Memory B cell (primary cell): ENCODE results near the gene SPTBN5.
A peak's percentile ranks its signal among the peaks of the same experiment; 100 is the strongest.

Source experiments
- ATAC-seq: fragments of 150-1000 bp; cut with Tn5 transposase; 2 replicates; pipeline ENCODE4 v1.10.0; 2021; ENCODE audit warnings: low read depth, mild to moderate bottlenecking, moderate library complexity
- DNase-seq, 2 donors: peaks; one replicate each; pipeline ENCODE4 v3.0.0; 2022; ENCODE audit warnings: low spot score in 2 of 2
- H3K27ac Mint-ChIP-seq: one replicate; pipeline ENCODE4 v1.8.0; 2022; ENCODE audit warnings: mild to moderate bottlenecking, moderate library complexity, mixed read lengths
- H3K27me3 Mint-ChIP-seq: one replicate; pipeline ENCODE4 v1.8.0; 2022; ENCODE audit warnings: mixed read lengths
- H3K36me3 Mint-ChIP-seq: one replicate; pipeline ENCODE4 v1.8.0; 2022; ENCODE audit warnings: mild to moderate bottlenecking, mixed read lengths
- H3K4me1 Mint-ChIP-seq: one replicate; pipeline ENCODE4 v1.8.0; 2022; ENCODE audit warnings: mixed read lengths
- H3K4me3 Mint-ChIP-seq: one replicate; pipeline ENCODE4 v1.8.0; 2022; ENCODE audit warnings: mild to moderate bottlenecking, moderate library complexity, mixed read lengths
- H3K9me3 Mint-ChIP-seq: one replicate; pipeline ENCODE4 v1.8.0; 2022; ENCODE audit warnings: mixed read lengths

Gene SPTBN5

GRCh38 chr15:41888662-41889253 is 5.1 kb downstream of the SPTBN5 start:
- ATAC-seq: peak; percentile 46
- no peaks in the 10 kb centered on the region for H3K9me3 Mint-ChIP-seq
- H3K4me3 Mint-ChIP-seq: peak overlapping the region; percentile 15
- H3K4me1 Mint-ChIP-seq: peaks cover 21% of the 10 kb centered on the region
- no peak overlapping the region for H3K27ac Mint-ChIP-seq
- no peaks in the 10 kb centered on the region for H3K36me3 Mint-ChIP-seq
- no peak for DNase-seq
- H3K27me3 Mint-ChIP-seq: no peaks in the 10 kb centered on the region

- Mint-ChIP-seq H3K4me1 (peaks cover 23% of the 10 kb centered on the region), H3K36me3 (no peaks in the 10 kb centered on the region), H3K9me3 (no peaks in the 10 kb centered on the region), H3K4me3 (no peak overlapping the region), H3K27ac (no peak overlapping the region), H3K27me3 (no peaks in the 10 kb centered on the region)
- DNase-seq (no peak), ATAC-seq (no peak)
Measured at GRCh38 chr15:41887893-41888292, 6.0 kb downstream of the SPTBN5 start.

DNA sequence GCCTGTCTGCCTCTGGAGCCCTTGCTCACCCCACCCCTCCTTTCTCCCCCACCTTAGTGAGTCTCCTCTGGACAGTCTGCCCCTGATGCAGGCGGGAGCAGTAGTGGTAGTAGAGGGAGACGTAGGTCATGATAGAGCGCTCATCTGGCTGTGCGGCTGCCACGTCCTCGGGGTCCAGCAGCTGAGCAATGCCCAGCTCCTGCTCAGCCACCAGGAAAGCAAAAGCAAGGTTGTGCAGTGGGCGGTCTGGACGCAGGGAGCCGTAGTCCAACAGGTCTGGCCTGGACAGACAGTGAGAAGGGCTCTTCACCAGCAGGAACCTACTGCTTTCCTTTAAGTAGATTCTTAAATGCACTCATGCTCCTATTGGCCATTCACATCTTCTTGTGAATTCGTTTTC is 6.7 kb downstream of the SPTBN5 start:
- ATAC-seq (no peak), DNase-seq (no peak)
- Mint-ChIP-seq H3K4me3 (no peak overlapping the region), H3K9me3 (no peaks in the 10 kb centered on the region), H3K27me3 (no peaks in the 10 kb centered on the region), H3K27ac (no peak overlapping the region), H3K36me3 (no peaks in the 10 kb centered on the region), H3K4me1 (peaks cover 20% of the 10 kb centered on the region)

- H3K36me3 Mint-ChIP-seq: no peaks in the 10 kb centered on the region
- no peak overlapping the region for H3K4me3 Mint-ChIP-seq
- DNase-seq (no peak), ATAC-seq (no peak)
- no peaks in the 10 kb centered on the region for H3K9me3 Mint-ChIP-seq
- no peak overlapping the region for H3K27ac Mint-ChIP-seq
- H3K4me1 Mint-ChIP-seq: peaks cover 20% of the 10 kb centered on the region
- H3K27me3 Mint-ChIP-seq: no peaks in the 10 kb centered on the region
Measured at GRCh38 chr15:41886741-41887140, 7.1 kb downstream of the SPTBN5 start.

DNA sequence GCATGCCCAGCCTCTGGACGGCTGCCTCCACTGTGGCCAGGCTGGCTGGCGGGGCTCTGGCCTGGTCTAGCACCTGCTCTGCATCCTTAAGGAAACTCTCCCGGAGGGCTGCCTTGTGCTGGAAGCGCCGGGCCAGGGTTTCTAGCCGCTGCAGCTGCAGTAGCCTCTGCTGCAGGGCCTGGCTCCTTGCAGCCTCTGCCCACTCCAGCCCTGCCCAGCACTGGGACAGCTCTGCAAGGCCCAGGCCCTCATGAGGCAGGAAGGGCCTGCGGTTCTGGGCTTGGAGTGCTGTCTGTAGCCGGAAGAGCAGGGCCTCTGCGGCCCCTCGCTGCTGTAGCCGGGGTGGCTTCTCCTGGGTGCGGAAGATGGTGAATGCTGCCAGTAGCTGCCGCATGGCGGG is 8.0 kb downstream of the SPTBN5 start:
- Mint-ChIP-seq H3K36me3 (no peaks in the 10 kb centered on the region), H3K27ac (no peak overlapping the region)
- ATAC-seq: no peak

GRCh38 chr15:41885321-41885720 is 8.5 kb downstream of the SPTBN5 start:
- Mint-ChIP-seq H3K36me3 (no peaks in the 10 kb centered on the region), H3K27me3 (peaks cover 10% of the 10 kb centered on the region), H3K27ac (no peak overlapping the region), H3K4me3 (no peak overlapping the region), H3K9me3 (no peaks in the 10 kb centered on the region), H3K4me1 (peaks cover 24% of the 10 kb centered on the region)
- no peak for ATAC-seq
- DNase-seq: no peak

More for the DNA sequence above, 8.0 kb downstream of the SPTBN5 start:
- H3K9me3 Mint-ChIP-seq: no peaks in the 10 kb centered on the region
- H3K4me3 Mint-ChIP-seq: no peak overlapping the region
- DNase-seq: no peak
- H3K27me3 Mint-ChIP-seq: peaks cover 6% of the 10 kb centered on the region
- H3K4me1 Mint-ChIP-seq: peaks cover 24% of the 10 kb centered on the region

- Mint-ChIP-seq H3K27ac (peak overlapping the region; percentile 9), H3K4me3 (no peak overlapping the region), H3K9me3 (no peaks in the 10 kb centered on the region), H3K4me1 (peaks cover 23% of the 10 kb centered on the region), H3K27me3 (peaks cover 11% of the 10 kb centered on the region), H3K36me3 (no peaks in the 10 kb centered on the region)
- ATAC-seq (no peak), DNase-seq (no peak)
Measured at GRCh38 chr15:41884458-41884857, 9.4 kb downstream of the SPTBN5 start.

GRCh38 chr15:41883484-41883825 is 10.4 kb downstream of the SPTBN5 start:
- no peaks in the 10 kb centered on the region for H3K36me3 Mint-ChIP-seq
- DNase-seq (no peak), ATAC-seq (no peak)
- no peak overlapping the region for H3K27ac Mint-ChIP-seq
- no peaks in the 10 kb centered on the region for H3K9me3 Mint-ChIP-seq
- H3K4me1 Mint-ChIP-seq: peaks cover 14% of the 10 kb centered on the region
- peaks cover 14% of the 10 kb centered on the region for H3K27me3 Mint-ChIP-seq
- H3K4me3 Mint-ChIP-seq: no peak overlapping the region

- Mint-ChIP-seq H3K9me3 (no peaks in the 10 kb centered on the region), H3K4me1 (peaks cover 13% of the 10 kb centered on the region), H3K27ac (no peak overlapping the region), H3K4me3 (no peak overlapping the region), H3K27me3 (peaks cover 14% of the 10 kb centered on the region), H3K36me3 (no peaks in the 10 kb centered on the region)
- no peak for DNase-seq
- ATAC-seq: peak; percentile 62
Measured at GRCh38 chr15:41882689-41883483, 11.0 kb downstream of the SPTBN5 start.

DNA sequence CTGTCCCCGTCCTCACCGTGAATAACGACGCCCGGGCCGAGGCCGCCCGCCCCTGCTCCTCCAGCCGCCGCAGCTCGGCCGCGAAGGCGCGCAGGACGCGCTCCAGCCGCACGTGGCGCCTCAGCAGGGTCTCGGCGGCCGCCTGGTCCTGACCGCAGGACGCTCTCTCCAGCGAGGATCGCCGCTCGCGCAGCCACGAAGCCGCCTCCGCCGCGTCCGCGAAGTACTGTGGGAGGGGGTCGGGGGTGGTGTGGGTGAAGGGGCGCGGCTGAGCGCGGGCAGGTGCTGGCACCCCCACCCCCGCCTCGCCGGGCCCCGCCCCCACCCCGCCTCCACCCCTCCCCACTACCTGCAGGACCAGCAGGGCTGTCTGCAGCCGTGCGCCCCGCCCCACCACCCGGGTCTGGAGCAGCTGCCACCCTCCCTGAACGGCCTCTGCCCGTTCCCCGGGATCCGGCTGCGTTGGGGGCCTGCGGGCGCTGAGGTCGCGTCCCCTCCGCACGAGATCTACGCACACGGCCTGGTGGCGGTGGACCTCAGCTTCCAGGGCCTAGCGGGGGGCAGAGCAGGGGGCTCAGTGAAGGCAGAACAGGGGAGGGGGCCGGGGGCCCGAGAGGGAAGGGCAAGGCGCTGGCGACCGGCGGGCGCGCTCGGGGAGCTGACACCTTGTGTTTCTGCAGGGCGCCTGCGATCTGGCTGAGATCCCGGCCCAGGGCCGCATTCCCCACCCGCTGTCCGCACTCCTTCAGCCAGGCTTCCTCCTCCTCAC is 11.7 kb downstream of the SPTBN5 start:
- DNase-seq (no peak), ATAC-seq (peak; percentile 32)
- Mint-ChIP-seq H3K27me3 (peaks cover 14% of the 10 kb centered on the region), H3K36me3 (no peaks in the 10 kb centered on the region), H3K27ac (no peak overlapping the region), H3K4me1 (peaks cover 13% of the 10 kb centered on the region), H3K4me3 (no peak overlapping the region), H3K9me3 (no peaks in the 10 kb centered on the region)

- DNase-seq (no peak), ATAC-seq (no peak)
- Mint-ChIP-seq H3K27ac (no peak overlapping the region), H3K4me1 (peaks cover 13% of the 10 kb centered on the region), H3K27me3 (peaks cover 14% of the 10 kb centered on the region), H3K36me3 (no peaks in the 10 kb centered on the region), H3K9me3 (no peaks in the 10 kb centered on the region), H3K4me3 (peak overlapping the region; percentile 60)
Measured at GRCh38 chr15:41881550-41881919, 12.3 kb downstream of the SPTBN5 start.

DNA sequence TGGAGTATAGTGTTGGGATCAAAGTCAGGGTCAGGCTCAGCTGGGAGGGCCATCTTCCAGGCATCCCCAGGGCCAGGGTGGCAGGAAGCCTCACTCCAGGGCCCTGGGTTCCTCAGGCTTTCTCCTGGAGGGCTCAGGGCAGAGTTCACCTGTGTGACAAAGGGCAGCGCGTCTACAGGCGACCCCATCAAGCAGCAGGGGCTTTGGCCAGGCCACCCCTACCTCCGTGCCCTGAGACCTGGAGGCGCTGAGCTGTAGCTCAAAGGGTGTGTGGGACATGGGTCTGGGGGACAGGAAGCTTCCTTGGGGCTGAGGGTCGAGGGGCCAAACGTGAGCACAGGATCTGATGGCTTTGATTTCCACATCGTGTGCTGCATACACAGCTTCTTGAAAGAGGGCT is 12.8 kb downstream of the SPTBN5 start:
- H3K4me3 Mint-ChIP-seq: peak overlapping the region; percentile 60
- H3K4me1 Mint-ChIP-seq: peaks cover 14% of the 10 kb centered on the region
- no peaks in the 10 kb centered on the region for H3K9me3 Mint-ChIP-seq

GRCh38 chr15:41880156-41880877 is 13.5 kb downstream of the SPTBN5 start:
- Mint-ChIP-seq H3K27me3 (peaks cover 15% of the 10 kb centered on the region), H3K27ac (no peak overlapping the region), H3K36me3 (no peaks in the 10 kb centered on the region), H3K4me3 (no peak overlapping the region), H3K9me3 (no peaks in the 10 kb centered on the region), H3K4me1 (peaks cover 20% of the 10 kb centered on the region)
- ATAC-seq: no peak
- no peak for DNase-seq

More for the DNA sequence above, 12.8 kb downstream of the SPTBN5 start:
- ATAC-seq: no peak
- no peak for DNase-seq
- Mint-ChIP-seq H3K36me3 (no peaks in the 10 kb centered on the region), H3K27me3 (peaks cover 14% of the 10 kb centered on the region), H3K27ac (no peak overlapping the region)

- Mint-ChIP-seq H3K4me1 (peaks cover 19% of the 10 kb centered on the region), H3K27ac (no peak overlapping the region)
- no peak for ATAC-seq
Measured at GRCh38 chr15:41879321-41879845, 14.5 kb downstream of the SPTBN5 start.

More at GRCh38 chr15:41879321-41879845, 14.5 kb downstream of the SPTBN5 start:
- Mint-ChIP-seq H3K9me3 (no peaks in the 10 kb centered on the region), H3K27me3 (peaks cover 15% of the 10 kb centered on the region), H3K4me3 (no peak overlapping the region), H3K36me3 (no peaks in the 10 kb centered on the region)
- DNase-seq: no peak
